ENCODE results near the gene ANKS3.

- TF ChIP-seq, protein P1, sequence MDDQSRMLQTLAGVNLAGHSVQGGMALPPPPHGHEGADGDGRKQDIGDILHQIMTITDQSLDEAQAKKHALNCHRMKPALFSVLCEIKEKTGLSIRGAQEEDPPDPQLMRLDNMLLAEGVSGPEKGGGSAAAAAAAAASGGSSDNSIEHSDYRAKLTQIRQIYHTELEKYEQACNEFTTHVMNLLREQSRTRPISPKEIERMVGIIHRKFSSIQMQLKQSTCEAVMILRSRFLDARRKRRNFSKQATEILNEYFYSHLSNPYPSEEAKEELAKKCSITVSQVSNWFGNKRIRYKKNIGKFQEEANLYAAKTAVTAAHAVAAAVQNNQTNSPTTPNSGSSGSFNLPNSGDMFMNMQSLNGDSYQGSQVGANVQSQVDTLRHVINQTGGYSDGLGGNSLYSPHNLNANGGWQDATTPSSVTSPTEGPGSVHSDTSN (IDR thresholded peaks at IDR 0.05) = no peak
- TF ChIP-seq, protein P2, sequence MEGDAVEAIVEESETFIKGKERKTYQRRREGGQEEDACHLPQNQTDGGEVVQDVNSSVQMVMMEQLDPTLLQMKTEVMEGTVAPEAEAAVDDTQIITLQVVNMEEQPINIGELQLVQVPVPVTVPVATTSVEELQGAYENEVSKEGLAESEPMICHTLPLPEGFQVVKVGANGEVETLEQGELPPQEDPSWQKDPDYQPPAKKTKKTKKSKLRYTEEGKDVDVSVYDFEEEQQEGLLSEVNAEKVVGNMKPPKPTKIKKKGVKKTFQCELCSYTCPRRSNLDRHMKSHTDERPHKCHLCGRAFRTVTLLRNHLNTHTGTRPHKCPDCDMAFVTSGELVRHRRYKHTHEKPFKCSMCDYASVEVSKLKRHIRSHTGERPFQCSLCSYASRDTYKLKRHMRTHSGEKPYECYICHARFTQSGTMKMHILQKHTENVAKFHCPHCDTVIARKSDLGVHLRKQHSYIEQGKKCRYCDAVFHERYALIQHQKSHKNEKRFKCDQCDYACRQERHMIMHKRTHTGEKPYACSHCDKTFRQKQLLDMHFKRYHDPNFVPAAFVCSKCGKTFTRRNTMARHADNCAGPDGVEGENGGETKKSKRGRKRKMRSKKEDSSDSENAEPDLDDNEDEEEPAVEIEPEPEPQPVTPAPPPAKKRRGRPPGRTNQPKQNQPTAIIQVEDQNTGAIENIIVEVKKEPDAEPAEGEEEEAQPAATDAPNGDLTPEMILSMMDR (IDR thresholded peaks at IDR 0.05) = no peak
Observed at GRCh38 chr16:4704913-4705312, 29.2 kb downstream of the ANKS3 start.
